HG02884 (cell line): Measurements from ENCODE around the gene TSEN54.

Experiments
- ATAC-seq: cut with Tn5 transposase; IDR thresholded peaks from one replicate; pipeline ENCODE4 v1.9.1; 2021; ENCODE audit warnings: mild to moderate bottlenecking, moderate library complexity; ENCODE audit not compliant: unreplicated experiment

The TSEN54 gene

GRCh38 chr17:75487351-75488070 is 28.8 kb upstream of the TSEN54 start:
- ATAC-seq, result no peak

GRCh38 chr17:75488693-75489510 is 27.4 kb upstream of the TSEN54 start:
- no peak for ATAC-seq

GRCh38 chr17:75489511-75489955 is 26.8 kb upstream of the TSEN54 start:
- ATAC-seq, result no peak

GRCh38 chr17:75490173-75490743 is 26.1 kb upstream of the TSEN54 start:
- no peak for ATAC-seq

- ATAC-seq, result no peak
These were observed 25.2 kb upstream of the TSEN54 start for GRCh38 chr17:75490953-75491649.

GRCh38 chr17:75491680-75492079 is 24.6 kb upstream of the TSEN54 start:
- ATAC-seq, result no peak

- no peak for ATAC-seq
These were observed 23.7 kb upstream of the TSEN54 start for GRCh38 chr17:75492555-75493168.

GRCh38 chr17:75493476-75494129 is 22.7 kb upstream of the TSEN54 start:
- no peak for ATAC-seq

- ATAC-seq, result no peak
These were observed 21.9 kb upstream of the TSEN54 start for GRCh38 chr17:75494326-75494877.

GRCh38 chr17:75496005-75496404 is 20.3 kb upstream of the TSEN54 start:
- no peak for ATAC-seq

GRCh38 chr17:75498039-75498725 is 18.1 kb upstream of the TSEN54 start:
- ATAC-seq, result no peak

GRCh38 chr17:75498726-75499213 is 17.6 kb upstream of the TSEN54 start:
- ATAC-seq, result no peak

- no peak for ATAC-seq
These were observed 16.9 kb upstream of the TSEN54 start for GRCh38 chr17:75499313-75500022.

GRCh38 chr17:75500419-75501216 is 15.7 kb upstream of the TSEN54 start:
- no peak for ATAC-seq

- no peak for ATAC-seq
These were observed 14.8 kb upstream of the TSEN54 start for GRCh38 chr17:75501378-75502071.

GRCh38 chr17:75502072-75502720 is 14.1 kb upstream of the TSEN54 start:
- no peak for ATAC-seq
